Neural cell (in vitro differentiated cells): Measurements from ENCODE around the gene APBA2.

ENCODE experiments used
- CTCF ChIP-seq: fragments of 450-650 bp; IDR thresholded peaks from 2 replicates; pipeline ENCODE4 v1.5.1; 2014; ENCODE audit warnings: antibody characterized with exemption, mild to moderate bottlenecking, moderate library complexity; ENCODE audit not compliant: poor library complexity, severe bottlenecking
- EP300 ChIP-seq: fragments of 450-650 bp; conservative IDR thresholded peaks from 2 replicates; pipeline ENCODE4 v1.6.1; 2014; ENCODE audit warnings: antibody characterized with exemption, mild to moderate bottlenecking, moderate library complexity; ENCODE audit not compliant: poor library complexity, severe bottlenecking
- EZH2 ChIP-seq: fragments of 200-600, 300-800 bp; shearing (Covaris generic), sonication (generic); IDR thresholded peaks from 2 replicates; pipeline ENCODE4 v1.6.1; 2014; ENCODE audit warnings: antibody characterized with exemption, low read length, borderline replicate concordance, mild to moderate bottlenecking; ENCODE audit not compliant: insufficient read depth, poor library complexity, severe bottlenecking
- POLR2AphosphoS5 ChIP-seq: IDR thresholded peaks from 2 replicates; pipeline ENCODE4 v1.6.1; 2012
- RAD21 ChIP-seq: fragments of 450-650 bp; conservative IDR thresholded peaks from 2 replicates; pipeline ENCODE4 v1.6.1; 2014; ENCODE audit warnings: antibody characterized with exemption, mild to moderate bottlenecking, moderate library complexity
- REST ChIP-seq: IDR thresholded peaks from 2 replicates; pipeline ENCODE4 v1.6.1; 2012; ENCODE audit warnings: borderline replicate concordance

- TF ChIP-seq CTCF (no peak), EZH2 (no peak), RAD21 (no peak), POLR2AphosphoS5 (no peak), EP300 (no peak), REST (no peak)
These were observed 46.6 kb downstream of the APBA2 start for GRCh38 chr15:28932361-28932760.
